LNCaP clone FGC (cell line): Measurements from ENCODE around the gene SORBS1.

Source experiments
- DNase-seq: peaks from one replicate; pipeline ENCODE4 v3.0.0-alpha.2; 2011; ENCODE audit warnings: low read depth
- H3K4me3 ChIP-seq: 2 replicates; pipeline ENCODE4 v1.5.1; 2011; ENCODE audit warnings: mild to moderate bottlenecking, low read depth, low read length, control low read depth
- CTCF ChIP-seq: IDR thresholded peaks from 2 replicates; pipeline ENCODE4 v1.5.1; 2012; ENCODE audit warnings: mild to moderate bottlenecking; ENCODE audit not compliant: control insufficient read depth, insufficient read depth; ENCODE audit errors: extremely low read depth

The SORBS1 gene

GRCh38 chr10:95413588-95413987 lies 147.6 kb downstream of the SORBS1 start:
- no peak for DNase-seq
- TF ChIP-seq CTCF = no peak
- no peak overlapping the region for H3K4me3 ChIP-seq

GRCh38 chr10:95411635-95412034 lies 149.5 kb downstream of the SORBS1 start:
- DNase-seq = no peak

DNA sequence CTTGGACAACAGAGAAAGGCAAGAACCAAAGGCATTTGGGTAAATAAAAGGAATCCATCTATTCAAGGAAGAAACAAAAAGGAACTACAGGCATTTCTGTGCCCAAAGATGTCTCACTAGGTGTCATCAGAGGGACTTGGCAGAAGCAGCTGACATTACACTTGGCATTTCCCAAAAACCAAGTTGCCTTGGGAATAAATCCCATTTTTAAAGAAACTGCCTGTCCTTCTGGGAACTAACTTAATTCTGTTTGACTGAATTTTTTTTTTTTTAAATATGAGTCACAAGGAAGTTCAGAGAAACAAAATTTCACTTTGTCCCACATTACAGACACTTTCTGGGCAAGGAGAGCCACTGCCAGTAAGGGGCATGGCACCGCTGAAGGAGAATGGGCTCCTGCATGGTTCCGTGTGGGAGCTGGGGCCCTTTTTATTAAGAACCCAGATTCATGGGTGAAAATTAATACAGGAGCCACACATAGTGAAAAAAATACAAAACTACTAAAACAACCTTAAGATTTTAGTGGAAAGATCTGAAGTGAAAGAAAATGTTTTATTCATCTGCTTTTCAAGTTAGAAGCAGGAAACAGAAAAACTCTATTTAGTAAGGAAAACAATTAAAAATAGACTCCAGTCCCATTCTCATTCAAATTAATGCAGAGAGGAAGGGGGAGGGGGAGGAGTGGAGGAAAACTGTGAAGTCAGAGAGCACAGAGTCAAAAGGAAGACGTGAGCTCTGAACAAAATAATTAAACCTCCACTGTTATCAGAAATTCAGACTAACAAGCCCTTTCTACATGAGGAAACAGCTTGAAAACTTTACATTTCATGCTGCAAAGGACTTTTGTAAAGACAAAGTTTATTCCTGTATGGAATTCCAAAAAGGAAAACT lies 151.9 kb downstream of the SORBS1 start:
- H3K4me3 ChIP-seq = no peak overlapping the region
- no peak for DNase-seq
- TF ChIP-seq CTCF = no peak

More at GRCh38 chr10:95411635-95412034, 149.5 kb downstream of the SORBS1 start:
- no peak overlapping the region for H3K4me3 ChIP-seq
- no peak for TF ChIP-seq CTCF

GRCh38 chr10:95408148-95408960 lies 152.8 kb downstream of the SORBS1 start:
- no peak for TF ChIP-seq CTCF
- no peak overlapping the region for H3K4me3 ChIP-seq
- no peak for DNase-seq

DNA sequence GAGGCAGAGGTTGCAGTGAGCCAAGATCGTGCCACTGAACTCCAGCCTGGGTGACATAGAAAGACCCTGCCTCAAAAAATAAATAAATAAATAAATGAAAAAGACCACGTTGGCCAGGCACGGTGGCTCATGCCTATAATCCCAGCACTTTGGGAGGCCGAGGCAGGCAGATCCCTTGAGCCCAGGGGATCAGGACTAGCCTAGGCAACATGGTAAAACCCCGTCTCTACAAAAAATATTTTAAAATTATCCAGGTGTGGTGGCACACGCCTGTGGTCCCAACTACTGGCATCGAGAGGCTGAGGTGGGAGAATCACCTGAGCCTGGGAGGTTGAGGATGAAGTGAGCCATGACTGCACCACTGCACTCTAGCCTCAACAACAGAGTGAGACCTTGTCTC lies 153.6 kb downstream of the SORBS1 start:
- no peak for DNase-seq
- TF ChIP-seq CTCF = no peak
- no peak overlapping the region for H3K4me3 ChIP-seq

- DNase-seq = peak; percentile 60
- TF ChIP-seq CTCF = no peak
- H3K4me3 ChIP-seq = no peak overlapping the region
Observed at GRCh38 chr10:95406651-95407280, 154.4 kb downstream of the SORBS1 start.
